Raji (cell line): ENCODE data around the gene FRMD4B.

ENCODE experiments used
- POLR2A ChIP-seq: IDR thresholded peaks from 2 replicates; pipeline ENCODE4 v1.6.1; 2011; ENCODE audit warnings: low read depth, low read length, control low read depth; ENCODE audit not compliant: insufficient read depth

Gene FRMD4B

DNA sequence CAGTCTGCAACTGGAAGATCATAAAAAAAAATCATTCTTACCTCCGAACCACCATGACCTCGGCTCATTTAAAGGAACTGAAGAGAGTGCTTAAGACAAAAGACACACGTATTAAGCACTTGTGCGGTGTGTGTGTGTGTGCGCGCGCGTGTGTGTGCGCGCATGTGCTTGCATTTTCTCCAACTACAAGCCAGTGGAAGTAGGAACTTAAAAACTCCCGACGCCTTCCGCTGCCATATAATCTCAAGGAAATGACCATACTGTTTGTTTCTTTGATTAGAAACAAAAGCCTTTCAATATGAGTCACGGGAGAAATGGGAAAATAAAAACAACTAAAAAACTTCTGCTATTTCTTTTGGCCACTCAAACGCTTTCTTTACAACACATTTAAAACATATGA lies 32.4 kb downstream of the FRMD4B start:
- TF ChIP-seq POLR2A = no peak

DNA sequence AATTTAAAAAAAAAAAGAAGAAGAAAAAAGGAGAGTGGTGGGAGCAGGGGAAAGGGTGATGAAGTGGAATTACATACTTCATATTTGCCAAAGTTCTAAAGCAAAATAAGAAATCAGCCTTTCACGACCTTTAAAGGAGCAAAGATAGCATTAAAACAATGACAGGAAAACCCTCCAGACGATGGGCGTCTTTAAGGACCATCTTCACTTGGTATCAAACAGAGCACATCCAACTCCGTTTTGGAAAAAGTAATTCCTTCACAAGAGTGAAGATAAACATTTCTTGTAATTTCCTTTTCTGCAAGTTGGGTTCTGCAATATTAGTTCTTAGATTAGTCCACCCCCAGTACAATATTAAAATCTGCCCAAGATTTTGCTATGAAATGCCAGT lies 32.8 kb downstream of the FRMD4B start:
- no peak for TF ChIP-seq POLR2A

GRCh38 chr3:69352305-69353087 lies 33.4 kb downstream of the FRMD4B start:
- TF ChIP-seq POLR2A = no peak

- no peak for TF ChIP-seq POLR2A
Measured at GRCh38 chr3:69343875-69344274, 42.0 kb downstream of the FRMD4B start.

- TF ChIP-seq POLR2A = no peak
Measured at GRCh38 chr3:69342074-69342473, 43.8 kb downstream of the FRMD4B start.

GRCh38 chr3:69339760-69340159 lies 46.1 kb downstream of the FRMD4B start:
- TF ChIP-seq POLR2A = no peak

DNA sequence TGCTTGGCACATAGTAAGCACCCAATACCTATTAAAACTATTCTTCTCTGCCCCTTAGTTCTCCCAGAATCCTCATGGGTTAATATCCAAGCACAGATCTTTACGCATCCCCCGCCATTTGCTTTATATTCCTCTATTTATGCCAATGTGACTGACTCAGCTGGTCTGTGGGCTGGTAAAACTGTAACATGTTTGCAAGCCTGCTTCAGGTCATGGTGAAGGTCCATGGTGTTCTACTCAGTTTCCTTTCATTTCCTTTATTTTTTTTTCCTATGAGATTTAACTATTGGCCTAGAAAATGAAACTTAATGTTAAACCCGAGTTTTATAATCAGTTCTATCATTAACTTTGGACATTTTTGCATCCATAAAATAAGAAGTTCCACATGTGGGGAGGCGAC lies 47.0 kb downstream of the FRMD4B start:
- no peak for TF ChIP-seq POLR2A

DNA sequence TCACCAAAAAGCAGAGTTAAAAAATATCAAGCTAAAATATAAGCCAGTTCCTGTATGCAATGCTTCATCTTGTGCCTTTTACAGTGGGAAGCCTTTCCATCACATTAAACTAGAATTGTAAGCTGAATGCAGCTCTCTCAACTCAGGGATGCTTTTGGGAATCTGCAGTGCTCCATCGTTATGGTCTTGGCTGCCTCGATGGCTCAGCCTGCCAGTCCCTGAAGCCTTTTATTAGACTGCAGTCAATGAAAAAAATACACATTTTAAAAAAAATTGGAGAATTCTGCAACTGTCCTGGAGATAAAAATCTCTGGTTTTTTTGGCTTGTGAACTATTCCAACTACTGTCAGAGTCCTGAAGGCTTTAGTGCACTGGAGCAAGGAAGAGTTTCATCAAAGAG lies 53.0 kb downstream of the FRMD4B start:
- TF ChIP-seq POLR2A = no peak

DNA sequence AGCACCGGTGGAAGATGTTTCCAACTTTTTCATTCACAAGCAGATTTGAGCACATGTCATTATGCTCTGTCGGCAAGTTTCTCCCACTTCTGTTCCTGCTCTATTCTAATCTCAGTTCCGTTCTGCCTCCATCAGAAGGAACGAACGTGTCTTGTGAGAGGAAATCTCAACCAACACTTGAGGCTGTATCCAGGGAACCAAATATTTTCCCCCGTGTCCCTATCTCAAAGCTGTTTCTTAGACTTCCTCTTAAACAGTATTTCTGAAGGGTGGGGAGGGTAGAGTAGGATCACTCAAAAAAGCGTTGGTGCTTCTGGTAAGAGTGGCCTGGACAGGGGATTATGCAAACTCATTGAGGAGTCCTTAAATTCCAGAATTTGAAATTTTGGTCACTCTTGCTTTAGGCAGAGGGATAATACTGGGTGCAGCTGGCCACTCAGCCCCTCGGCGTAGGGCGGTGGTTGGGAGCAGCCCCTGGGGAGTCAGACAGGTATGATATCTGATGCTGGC lies 54.9 kb downstream of the FRMD4B start:
- TF ChIP-seq POLR2A = no peak

- no peak for TF ChIP-seq POLR2A
Measured at GRCh38 chr3:69329892-69330291, 56.0 kb downstream of the FRMD4B start.

DNA sequence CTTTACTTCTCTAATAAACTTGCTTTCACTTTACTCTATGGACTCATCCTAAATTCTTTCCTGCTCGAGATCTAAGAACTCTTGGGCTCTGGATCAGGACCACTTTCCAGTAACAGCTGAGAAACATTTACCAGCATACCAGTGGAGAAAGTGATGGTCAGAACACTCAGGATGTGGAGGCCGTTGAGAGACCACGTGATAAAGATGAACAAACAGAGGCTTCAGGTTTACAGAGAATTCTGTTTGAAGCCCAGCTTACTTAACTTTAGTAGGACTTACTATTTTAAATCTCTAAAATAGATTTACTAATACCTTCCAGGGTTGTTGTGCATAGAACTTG lies 57.0 kb downstream of the FRMD4B start:
- TF ChIP-seq POLR2A = no peak

DNA sequence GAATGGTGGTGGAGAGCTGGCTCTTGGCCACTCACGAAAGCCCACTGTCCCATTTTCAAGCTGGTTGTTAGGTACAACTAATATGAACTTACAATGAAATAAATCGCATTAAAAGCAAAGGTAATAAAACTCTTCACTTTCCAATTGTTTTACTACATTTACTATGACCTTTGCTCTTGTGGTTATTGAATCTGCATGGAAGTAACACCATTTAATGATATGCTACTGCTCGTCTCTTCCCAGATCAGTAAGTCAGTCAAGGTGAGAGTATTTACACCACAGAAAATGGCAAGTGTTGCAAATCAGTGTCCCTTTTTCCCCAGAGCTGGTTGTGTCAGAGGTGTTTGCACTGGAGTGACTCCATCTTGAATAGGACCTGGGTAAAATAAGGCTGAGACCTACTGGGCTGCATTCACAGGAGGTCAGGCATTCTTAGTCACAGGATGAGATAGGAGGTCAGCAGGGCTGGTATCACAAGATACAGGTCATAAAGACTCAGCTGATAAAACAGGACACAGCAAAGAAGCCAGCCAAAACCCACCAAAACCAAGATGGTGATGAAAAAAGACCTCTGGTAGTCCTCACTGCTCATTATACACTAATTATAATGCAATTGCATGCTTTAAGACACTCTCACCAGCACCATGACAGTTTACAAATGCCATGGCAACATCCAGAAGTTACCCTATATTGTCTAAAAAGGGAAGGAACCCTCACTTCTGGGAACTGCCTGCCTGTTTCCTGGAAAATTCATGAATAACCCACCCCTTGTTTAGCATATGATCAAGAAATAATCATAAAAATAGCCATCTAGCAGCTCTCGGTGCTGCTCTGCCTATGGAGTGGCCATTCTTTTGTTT lies 57.6 kb downstream of the FRMD4B start:
- no peak for TF ChIP-seq POLR2A

- no peak for TF ChIP-seq POLR2A
Measured at GRCh38 chr3:69326855-69327300, 59.0 kb downstream of the FRMD4B start.

DNA sequence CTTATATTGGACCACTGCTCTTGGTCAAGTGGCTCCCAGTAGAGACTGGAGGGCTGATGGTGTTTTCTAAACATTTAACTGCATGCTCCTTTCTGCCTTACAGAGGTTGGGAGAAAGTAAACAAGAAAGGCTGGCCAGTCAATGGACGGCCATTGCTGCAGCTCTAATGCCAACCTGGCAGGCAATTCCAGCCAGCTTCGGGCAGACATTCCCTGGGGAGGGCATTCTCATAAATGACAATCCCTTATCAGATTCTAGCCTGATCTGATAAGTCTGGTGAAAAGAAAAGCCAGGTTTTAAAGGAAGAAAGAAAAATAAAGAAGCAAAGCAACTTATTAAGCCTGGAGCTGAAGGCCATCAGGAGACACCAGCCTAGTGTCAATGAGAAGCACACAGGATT lies 60.7 kb downstream of the FRMD4B start:
- no peak for TF ChIP-seq POLR2A

GRCh38 chr3:69324362-69325025 lies 61.4 kb downstream of the FRMD4B start:
- no peak for TF ChIP-seq POLR2A
